SK-N-MC (cell line): Measurements from ENCODE around the gene SLC35E3.

Experiments used
- EZH2 ChIP-seq: fragments of 200-600 bp; sonication (generic); IDR thresholded peaks from one replicate; pipeline ENCODE4 v1.6.1; 2017; ENCODE audit warnings: antibody characterized with exemption
- POLR2AphosphoS5 ChIP-seq: IDR thresholded peaks from 2 replicates; pipeline ENCODE4 v1.6.1; 2012; ENCODE audit warnings: mild to moderate bottlenecking, low read depth, low read length, borderline replicate concordance

DNA sequence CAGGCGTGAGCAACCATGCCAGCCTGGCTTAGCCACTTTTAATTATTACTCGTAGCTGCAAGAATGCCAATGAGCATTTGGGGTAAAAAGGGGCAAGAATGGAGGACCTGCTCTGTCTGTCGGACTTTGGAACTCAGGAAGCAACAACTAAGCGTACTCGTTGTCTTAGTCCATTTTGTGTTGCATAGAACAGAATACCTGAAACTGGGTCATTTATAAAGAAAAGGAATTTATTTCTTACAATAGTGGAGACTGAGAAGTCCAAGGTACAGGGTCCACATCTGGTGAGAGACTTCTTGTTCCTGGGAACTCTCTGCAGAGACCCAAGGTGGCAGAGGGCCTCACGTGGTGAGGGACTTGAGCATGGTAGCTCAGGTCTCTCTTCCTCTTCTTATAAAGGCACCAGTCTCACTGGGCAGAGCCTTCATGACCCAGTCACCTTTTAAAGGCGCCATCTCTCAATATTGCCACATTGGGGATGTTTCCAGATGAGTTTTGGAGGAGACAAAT lies 29.2 kb downstream of the SLC35E3 start:
- TF ChIP-seq POLR2AphosphoS5 (no peak), EZH2 (no peak)
